Activated T-cell treated with anti-CD3 and anti-CD28 coated beads, Interleukin-2, amount 50 U/mL, for 4 hours (primary cell): Measurements from ENCODE around the gene ZNF683. TPM values are rescaled to one million over a fixed set of nuclear protein-coding genes. Genes with fewer than 3 reads are reported as not detected.
"Not testable (repeated sequence)": the region's sequence is repeated elsewhere in the genome, so short reads cannot be mapped to it uniquely, and the experiment has no call there.

Experiments
- ATAC-seq, 2 donors: fragments of 200-7000 bp; cut with Tn5 transposase; one replicate each; pipeline ENCODE4 v1.10.0; 2021
- DNase-seq: peaks from one replicate; pipeline ENCODE4 v3.0.0-alpha.2; 2020
- H3K27me3 Mint-ChIP-seq: one replicate; pipeline ENCODE4 v1.8.0; 2021; ENCODE audit warnings: low read depth, mixed read lengths
- H3K36me3 Mint-ChIP-seq: one replicate; pipeline ENCODE4 v1.8.0; 2022; ENCODE audit warnings: mixed read lengths; ENCODE audit not compliant: insufficient read depth
- H3K4me1 Mint-ChIP-seq: one replicate; pipeline ENCODE4 v1.8.0; 2021; ENCODE audit warnings: low read depth, mixed read lengths
- H3K4me3 Mint-ChIP-seq: one replicate; pipeline ENCODE4 v1.8.0; 2021; ENCODE audit warnings: mild to moderate bottlenecking, moderate library complexity, mixed read lengths
- H3K9me3 Mint-ChIP-seq: one replicate; pipeline ENCODE4 v1.8.0; 2021; ENCODE audit warnings: mixed read lengths
- total RNA-seq, 3 donors: library from RNA; stranded (reverse); gene quantifications; one replicate each; pipeline ENCODE4 v1.2.1, GENCODE V29; 2021

ZNF683 gene
- total RNA-seq, 3 donors from 2014 or later = 0.11 to 0.30 (median 0.13) TPM

GRCh38 chr1:26346274-26347033 is 26.1 kb downstream of the ZNF683 start:
- no peak for ATAC-seq
- H3K36me3 Mint-ChIP-seq = no peaks in the 10 kb centered on the region
- H3K9me3 Mint-ChIP-seq = no peaks in the 10 kb centered on the region
- no peak overlapping the region for H3K4me3 Mint-ChIP-seq
- H3K4me1 Mint-ChIP-seq = no peaks in the 10 kb centered on the region
- no peak for DNase-seq
- no peaks in the 10 kb centered on the region for H3K27me3 Mint-ChIP-seq

- Mint-ChIP-seq H3K27me3 (no peaks in the 10 kb centered on the region), H3K4me3 (no peak overlapping the region), H3K4me1 (no peaks in the 10 kb centered on the region), H3K9me3 (no peaks in the 10 kb centered on the region), H3K36me3 (no peaks in the 10 kb centered on the region)
- DNase-seq (no peak), ATAC-seq (no peak)
These were observed 26.8 kb downstream of the ZNF683 start for GRCh38 chr1:26345718-26346117.

GRCh38 chr1:26344147-26344920 is 28.2 kb downstream of the ZNF683 start:
- no peaks in the 10 kb centered on the region for H3K4me1 Mint-ChIP-seq

GRCh38 chr1:26340047-26340481 is 32.5 kb downstream of the ZNF683 start:
- no peak for ATAC-seq
- H3K4me1 Mint-ChIP-seq = peaks cover 7% of the 10 kb centered on the region
- no peaks in the 10 kb centered on the region for H3K27me3 Mint-ChIP-seq
- H3K9me3 Mint-ChIP-seq = no peaks in the 10 kb centered on the region
- no peak overlapping the region for H3K4me3 Mint-ChIP-seq
- DNase-seq = no peak
- H3K36me3 Mint-ChIP-seq = no peaks in the 10 kb centered on the region

More at GRCh38 chr1:26344147-26344920, 28.2 kb downstream of the ZNF683 start:
- DNase-seq (no peak), ATAC-seq (no peak)
- Mint-ChIP-seq H3K27me3 (no peaks in the 10 kb centered on the region), H3K36me3 (no peaks in the 10 kb centered on the region), H3K4me3 (no peak overlapping the region), H3K9me3 (no peaks in the 10 kb centered on the region)

GRCh38 chr1:26338670-26339069 is 33.9 kb downstream of the ZNF683 start:
- no peaks in the 10 kb centered on the region for H3K36me3 Mint-ChIP-seq
- H3K27me3 Mint-ChIP-seq = no peaks in the 10 kb centered on the region
- no peak for ATAC-seq
- DNase-seq = no peak
- no peak overlapping the region for H3K4me3 Mint-ChIP-seq
- H3K4me1 Mint-ChIP-seq = peaks cover 10% of the 10 kb centered on the region
- no peaks in the 10 kb centered on the region for H3K9me3 Mint-ChIP-seq

GRCh38 chr1:26337625-26338024 is 34.9 kb downstream of the ZNF683 start:
- Mint-ChIP-seq H3K4me1 (peaks cover 10% of the 10 kb centered on the region), H3K4me3 (peak overlapping the region; percentile 38), H3K27me3 (no peaks in the 10 kb centered on the region), H3K9me3 (no peaks in the 10 kb centered on the region), H3K36me3 (no peaks in the 10 kb centered on the region)
- ATAC-seq (no peak), DNase-seq (no peak)

GRCh38 chr1:26337206-26337535 is 35.4 kb downstream of the ZNF683 start:
- no peaks in the 10 kb centered on the region for H3K9me3 Mint-ChIP-seq
- no peaks in the 10 kb centered on the region for H3K36me3 Mint-ChIP-seq
- DNase-seq (no peak), ATAC-seq (no peak)
- H3K4me3 Mint-ChIP-seq = peak overlapping the region; percentile 54
- H3K27me3 Mint-ChIP-seq = no peaks in the 10 kb centered on the region
- peaks cover 10% of the 10 kb centered on the region for H3K4me1 Mint-ChIP-seq

- Mint-ChIP-seq H3K9me3 (no peaks in the 10 kb centered on the region), H3K27me3 (no peaks in the 10 kb centered on the region), H3K4me1 (peaks cover 10% of the 10 kb centered on the region), H3K4me3 (peak overlapping the region; percentile 86), H3K36me3 (no peaks in the 10 kb centered on the region)
- ATAC-seq (peak; percentile 92 to 95), DNase-seq (peak; percentile 87)
These were observed 35.9 kb downstream of the ZNF683 start for GRCh38 chr1:26336477-26337205.

- H3K4me3 Mint-ChIP-seq = peak overlapping the region; percentile 86
- no peaks in the 10 kb centered on the region for H3K27me3 Mint-ChIP-seq
- peaks cover 10% of the 10 kb centered on the region for H3K4me1 Mint-ChIP-seq
- ATAC-seq (peak; percentile 7 to 40), DNase-seq (no peak)
- H3K36me3 Mint-ChIP-seq = no peaks in the 10 kb centered on the region
- H3K9me3 Mint-ChIP-seq = no peaks in the 10 kb centered on the region
These were observed 36.6 kb downstream of the ZNF683 start for GRCh38 chr1:26335774-26336476.

- not testable (repeated sequence) for ATAC-seq, H3K9me3 Mint-ChIP-seq, H3K27me3 Mint-ChIP-seq, H3K4me3 Mint-ChIP-seq, DNase-seq, H3K36me3 Mint-ChIP-seq, H3K4me1 Mint-ChIP-seq
These were observed 39.2 kb downstream of the ZNF683 start for GRCh38 chr1:26333312-26333711.

- Mint-ChIP-seq H3K9me3 (no peaks in the 10 kb centered on the region), H3K27me3 (no peaks in the 10 kb centered on the region), H3K36me3 (no peaks in the 10 kb centered on the region), H3K4me3 (no peak overlapping the region), H3K4me1 (peaks cover 6% of the 10 kb centered on the region)
- ATAC-seq = no peak
- no peak for DNase-seq
These were observed 42.3 kb downstream of the ZNF683 start for GRCh38 chr1:26330276-26330675.

GRCh38 chr1:26329380-26329779 is 43.2 kb downstream of the ZNF683 start:
- not testable (repeated sequence) for H3K27me3 Mint-ChIP-seq, H3K36me3 Mint-ChIP-seq, ATAC-seq, DNase-seq, H3K4me3 Mint-ChIP-seq, H3K4me1 Mint-ChIP-seq, H3K9me3 Mint-ChIP-seq

- Mint-ChIP-seq H3K4me1 (peaks cover 1% of the 10 kb centered on the region), H3K27me3 (no peaks in the 10 kb centered on the region), H3K9me3 (no peaks in the 10 kb centered on the region), H3K4me3 (no peak overlapping the region), H3K36me3 (peaks cover 3% of the 10 kb centered on the region)
- no peak for DNase-seq
- ATAC-seq = no peak
These were observed 44.0 kb downstream of the ZNF683 start for GRCh38 chr1:26328597-26328996.

GRCh38 chr1:26327956-26328362 is 44.6 kb downstream of the ZNF683 start:
- Mint-ChIP-seq H3K4me1 (peaks cover 5% of the 10 kb centered on the region), H3K4me3 (no peak overlapping the region), H3K36me3 (peaks cover 3% of the 10 kb centered on the region), H3K9me3 (no peaks in the 10 kb centered on the region), H3K27me3 (no peaks in the 10 kb centered on the region)
- no peak for ATAC-seq
- DNase-seq = no peak
